ELR (cell line): ENCODE data around the gene WWC2.
"Not testable (repeated sequence)": the region's sequence is repeated elsewhere in the genome, so short reads cannot be mapped to it uniquely, and the experiment has no call there.

ENCODE experiments used
- DNase-seq: peaks from one replicate; pipeline ENCODE4 v3.0.0-alpha.2; 2015; ENCODE audit warnings: low read depth

Gene WWC2

GRCh38 chr4:183100827-183101226 is 1.8 kb downstream of the WWC2 start:
- peak; percentile 10 for DNase-seq

- peak; percentile 26 for DNase-seq
These were observed 3.0 kb downstream of the WWC2 start for GRCh38 chr4:183101956-183102480.

- no peak for DNase-seq
These were observed 6.0 kb downstream of the WWC2 start for GRCh38 chr4:183105092-183105491.

- DNase-seq: peak; percentile 42
These were observed 7.8 kb downstream of the WWC2 start for GRCh38 chr4:183106839-183107238.

- DNase-seq: peak; percentile 71
These were observed 8.9 kb downstream of the WWC2 start for GRCh38 chr4:183107891-183108459.

DNA sequence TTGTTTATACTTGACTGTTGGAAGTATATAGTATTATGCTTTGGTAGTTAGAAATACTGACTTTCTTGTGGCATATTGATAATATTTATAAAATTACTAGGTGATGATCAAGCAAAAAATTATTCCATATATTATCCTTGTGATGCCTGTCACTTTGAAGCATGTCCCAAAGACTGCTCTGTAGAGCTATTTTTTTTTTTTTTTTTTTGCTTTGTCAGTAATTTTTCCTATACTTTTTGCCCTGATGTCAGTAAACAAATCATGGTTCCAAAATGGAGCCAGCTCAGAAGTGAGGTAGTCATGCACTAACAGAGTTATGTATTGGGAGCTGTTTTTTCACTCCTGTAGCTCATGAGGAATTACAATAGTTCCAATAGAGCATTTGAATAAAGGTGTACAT is 11.2 kb downstream of the WWC2 start:
- no peak for DNase-seq

- no peak for DNase-seq
These were observed 12.4 kb downstream of the WWC2 start for GRCh38 chr4:183111452-183111885.

- DNase-seq: peak; percentile 18
These were observed 19.1 kb downstream of the WWC2 start for GRCh38 chr4:183118141-183118540.

DNA sequence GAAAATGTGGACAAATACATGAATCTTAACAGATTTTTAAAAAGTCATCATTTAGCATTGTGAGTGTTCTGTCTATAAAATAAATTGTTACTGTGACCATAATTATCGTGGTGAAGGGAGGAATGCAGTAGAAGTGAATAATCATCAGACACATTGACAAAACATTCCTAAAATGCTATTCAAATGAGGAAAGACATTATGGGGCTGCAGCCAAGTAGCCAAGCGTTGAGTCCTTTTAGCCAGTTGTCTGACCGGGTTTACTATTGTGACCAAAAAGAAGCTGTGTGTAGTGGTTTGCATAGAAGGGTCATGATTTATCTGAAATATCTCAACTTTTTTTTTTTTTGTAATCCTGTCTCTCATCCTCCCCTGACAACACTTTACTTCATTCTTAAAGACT is 19.5 kb downstream of the WWC2 start:
- DNase-seq: peak; percentile 92

- not testable (repeated sequence) for DNase-seq
These were observed 22.6 kb downstream of the WWC2 start for GRCh38 chr4:183121660-183122059.

GRCh38 chr4:183124228-183124627 is 25.2 kb downstream of the WWC2 start:
- DNase-seq: no peak

- DNase-seq: no peak
These were observed 25.8 kb downstream of the WWC2 start for GRCh38 chr4:183124865-183125264.

DNA sequence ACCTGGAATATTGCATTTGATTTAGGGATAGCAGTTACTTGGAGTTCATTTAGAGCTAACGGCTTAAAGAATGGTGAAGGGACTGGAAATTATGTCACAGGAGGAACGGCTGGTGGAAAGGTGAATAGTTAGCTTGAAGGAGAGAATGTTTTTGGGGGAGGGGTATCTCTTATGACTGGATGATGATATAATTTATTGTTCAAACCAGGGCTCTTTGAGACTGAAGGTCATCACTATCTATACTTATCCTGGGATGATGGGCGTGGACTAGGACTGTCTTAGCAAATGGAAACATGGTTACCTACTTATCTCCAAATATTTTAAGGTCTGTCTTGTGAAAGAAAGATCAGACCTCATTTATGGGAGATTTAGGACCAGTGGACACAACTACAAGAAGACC is 30.1 kb downstream of the WWC2 start:
- DNase-seq: no peak

DNA sequence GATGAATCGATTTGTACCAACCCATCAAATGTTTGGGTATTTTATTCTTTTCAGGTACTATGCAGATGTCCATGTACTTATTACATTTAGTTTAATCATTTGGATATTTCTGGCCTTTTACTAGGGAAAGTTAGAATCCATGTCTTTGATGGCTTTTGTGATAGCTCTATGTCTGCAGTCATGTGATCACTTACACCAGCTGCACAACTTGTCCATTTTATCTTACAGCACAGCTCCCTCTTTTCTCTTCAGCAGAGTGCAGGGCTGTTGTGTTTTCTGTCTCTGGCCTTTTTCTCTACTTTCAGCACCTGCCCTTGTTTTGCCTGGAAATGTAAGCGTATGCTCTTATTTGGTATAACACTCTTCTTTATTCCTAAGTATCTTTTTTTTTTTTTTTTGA is 30.6 kb downstream of the WWC2 start:
- no peak for DNase-seq

DNA sequence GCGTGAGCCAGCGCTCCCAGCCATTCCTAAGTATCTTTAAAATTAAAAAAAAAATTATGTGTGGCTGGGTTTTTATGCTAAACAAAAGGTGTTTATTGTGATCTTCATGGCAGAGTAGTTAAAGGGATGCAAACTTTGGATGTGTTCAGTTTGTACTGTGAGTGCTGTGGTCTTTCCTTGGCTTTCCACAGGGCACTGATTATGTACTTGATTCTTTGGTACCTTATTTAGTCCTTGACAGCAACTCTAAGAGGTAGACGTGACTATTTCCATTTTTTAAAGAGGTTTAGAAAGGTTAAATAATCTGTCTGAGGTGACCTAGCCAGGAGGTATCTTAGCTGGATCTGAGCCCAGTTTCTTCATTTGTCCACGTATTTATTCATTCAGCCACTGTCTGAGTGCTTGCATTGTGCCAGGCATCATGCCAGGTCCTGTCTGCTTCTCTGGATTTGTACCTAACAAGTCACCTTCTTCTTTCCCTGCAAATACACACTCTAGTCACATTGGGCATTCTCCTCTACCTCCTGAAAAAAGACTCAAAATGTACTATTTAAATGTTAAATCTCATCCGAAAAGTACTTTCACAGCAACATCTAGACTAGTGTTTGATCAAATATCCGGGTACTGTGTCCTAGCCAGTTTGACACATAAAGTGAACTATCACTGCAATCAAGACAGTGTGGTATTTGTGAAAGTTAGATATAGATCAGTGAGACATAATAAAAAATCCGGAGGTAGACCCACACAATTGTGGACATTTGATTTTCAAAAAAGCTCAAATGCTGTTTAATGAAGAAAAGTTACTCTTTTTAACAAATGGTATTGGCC is 31.5 kb downstream of the WWC2 start:
- peak; percentile 27 for DNase-seq

DNA sequence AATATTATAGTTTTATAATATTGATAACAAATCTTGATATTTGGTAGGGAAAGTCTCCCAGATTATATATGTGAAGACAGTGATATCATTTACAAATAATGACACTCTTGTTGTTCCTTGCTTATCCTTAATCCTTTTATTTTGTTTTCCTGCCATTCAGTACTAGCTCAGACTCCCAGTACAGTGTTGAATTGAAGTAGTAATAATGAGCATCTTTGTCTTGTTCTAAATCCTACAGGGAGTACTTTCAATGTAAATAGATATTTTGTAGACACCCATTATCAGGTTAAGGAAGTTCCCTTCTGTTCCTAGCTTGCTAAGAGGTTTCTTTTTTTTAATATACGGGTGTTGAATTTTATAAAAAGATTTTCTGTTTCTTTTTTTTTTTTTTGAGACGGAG is 33.0 kb downstream of the WWC2 start:
- DNase-seq: no peak

- DNase-seq: no peak
These were observed 33.8 kb downstream of the WWC2 start for GRCh38 chr4:183132865-183133264.

GRCh38 chr4:183136855-183137254 is 37.8 kb downstream of the WWC2 start:
- peak; percentile 72 for DNase-seq

DNA sequence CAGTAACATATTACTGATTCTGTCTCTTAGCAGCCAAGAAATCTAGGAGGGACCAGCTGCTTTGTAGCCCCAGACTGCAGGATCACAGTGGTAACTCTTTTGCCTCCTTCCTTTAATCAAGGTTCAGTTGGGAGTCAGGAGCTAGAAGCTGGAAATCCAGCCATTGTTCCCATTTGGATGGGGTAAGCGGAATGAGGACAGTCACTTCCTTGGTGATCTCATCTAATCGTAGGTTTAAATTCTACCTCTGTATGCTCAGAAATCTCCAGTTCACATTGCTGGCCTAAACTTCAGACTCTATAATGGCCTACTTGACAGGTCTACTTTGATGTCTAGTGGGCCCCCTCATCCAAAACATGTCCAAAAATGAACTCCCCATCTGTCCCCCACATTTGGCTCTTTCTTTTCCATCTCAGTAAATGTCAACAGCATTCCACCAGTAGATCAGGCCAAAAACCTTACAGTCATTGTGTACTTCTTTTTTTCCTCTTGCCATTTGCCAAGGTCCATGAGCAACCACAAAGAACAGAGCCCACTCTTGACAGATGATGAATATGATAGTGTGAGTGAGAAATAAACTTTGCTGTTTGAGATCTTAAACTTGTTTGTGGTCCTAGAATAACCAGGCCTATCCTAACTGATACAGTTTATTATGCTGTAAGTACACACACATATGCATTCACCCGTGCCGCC is 40.1 kb downstream of the WWC2 start:
- peak; percentile 38 for DNase-seq

- DNase-seq: peak; percentile 62
These were observed 41.0 kb downstream of the WWC2 start for GRCh38 chr4:183139972-183140570.

- peak; percentile 82 for DNase-seq
These were observed 41.9 kb downstream of the WWC2 start for GRCh38 chr4:183140911-183141320.

DNA sequence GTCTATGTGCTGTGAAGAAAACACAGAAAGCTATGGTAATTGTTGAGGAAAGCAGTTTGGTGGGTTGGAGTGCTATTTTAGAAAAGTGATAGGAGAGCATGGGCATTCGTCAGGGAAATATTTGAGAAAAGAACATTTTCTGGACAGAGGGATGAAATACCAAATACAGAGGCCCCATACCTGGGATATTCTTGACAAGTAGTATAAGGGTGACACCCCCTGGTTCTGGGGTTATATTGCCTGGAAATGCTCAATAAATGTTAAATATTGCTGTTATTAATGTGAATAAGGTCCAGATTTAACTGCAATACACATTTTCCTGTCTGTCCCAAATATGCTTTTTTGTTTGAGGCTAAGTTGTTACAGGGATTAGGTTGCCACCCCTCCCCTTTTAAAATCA is 42.9 kb downstream of the WWC2 start:
- no peak for DNase-seq
